CD4-positive, alpha-beta T cell (primary cell): ENCODE results near the gene IER2. TPM values are rescaled to one million over a fixed set of nuclear protein-coding genes. Genes with fewer than 3 reads are reported as not detected.
A peak's percentile ranks its signal among the peaks of the same experiment; 100 is the strongest.
"Not testable (repeated sequence)": the region's sequence is repeated elsewhere in the genome, so short reads cannot be mapped to it uniquely, and the experiment has no call there.

Source experiments
- ATAC-seq: fragments of 200-7000 bp; cut with Tn5 transposase; one replicate; pipeline ENCODE4 v1.10.0; 2022; ENCODE audit warnings: mild to moderate bottlenecking; ENCODE audit not compliant: poor library complexity
- CTCF ChIA-PET: fragments of 350-600 bp; sonication (Branson Sonifier 250); formaldehyde crosslinking; loops from one replicate; lab custom pipeline; 2021; ENCODE audit warnings: antibody characterized with exemption, inconsistent platforms; lab: Charles Lee
- POLR2A ChIA-PET: fragments of 350-600 bp; sonication (Branson Sonifier 250); formaldehyde crosslinking; loops from one replicate; lab custom pipeline; 2021; ENCODE audit warnings: antibody characterized with exemption, inconsistent platforms; lab: Charles Lee
- DNase-seq, 14 experiments: peaks; one replicate each; pipeline ENCODE4 v3.0.0-alpha.2; 2013 to 2020; ENCODE audit warnings: mixed read lengths in 2 of 14
- H3K27ac ChIP-seq, 2 donors: one replicate each; pipeline versions ENCODE4 v1.5.1 to v1.7.0; 2013; ENCODE audit warnings: low read length in 2 of 2, low read depth in 1 of 2, mild to moderate bottlenecking in 1 of 2
- H3K27me3 ChIP-seq, 2 experiments: 1 replicate in 1 of 2; 2 replicates in 1 of 2; pipeline versions ENCODE4 v1.6.1 to v1.7.0; 2013; ENCODE audit warnings: low read length in 2 of 2, control low read depth in 1 of 2, mild to moderate bottlenecking in 1 of 2, moderate library complexity in 1 of 2; ENCODE audit not compliant: insufficient read depth in 2 of 2, control insufficient read depth in 1 of 2
- H3K36me3 ChIP-seq: one replicate; pipeline ENCODE4 v1.6.1; 2013; ENCODE audit warnings: low read length, control low read depth; ENCODE audit not compliant: insufficient read depth
- H3K4me1 ChIP-seq: one replicate; pipeline ENCODE4 v1.6.1; 2013; ENCODE audit warnings: low read length, control low read depth; ENCODE audit not compliant: insufficient read depth
- H3K4me3 ChIP-seq: one replicate; pipeline ENCODE4 v1.5.1; 2013; ENCODE audit warnings: mild to moderate bottlenecking, low read length, moderate library complexity
- H3K9me3 ChIP-seq, 2 experiments: 1 replicate in 1 of 2; 2 replicates in 1 of 2; pipeline versions ENCODE4 v1.6.1 to v1.7.0; 2013; ENCODE audit warnings: low read length in 2 of 2, mild to moderate bottlenecking in 2 of 2, control low read depth in 1 of 2, moderate library complexity in 1 of 2; ENCODE audit not compliant: control insufficient read depth in 1 of 2, insufficient read depth in 1 of 2
- H3K27ac Mint-ChIP-seq: one replicate; pipeline ENCODE4 v1.8.0; 2020; ENCODE audit warnings: mixed read lengths
- H3K27me3 Mint-ChIP-seq: one replicate; pipeline ENCODE4 v1.8.0; 2021; ENCODE audit warnings: mixed read lengths
- H3K36me3 Mint-ChIP-seq: one replicate; pipeline ENCODE4 v1.8.0; 2021; ENCODE audit warnings: low read depth, mixed read lengths
- H3K4me1 Mint-ChIP-seq: one replicate; pipeline ENCODE4 v1.8.0; 2021; ENCODE audit warnings: low read depth, mixed read lengths
- H3K4me3 Mint-ChIP-seq: one replicate; pipeline ENCODE4 v1.8.0; 2020; ENCODE audit warnings: mild to moderate bottlenecking, mixed read lengths
- H3K9me3 Mint-ChIP-seq: one replicate; pipeline ENCODE4 v1.8.0; 2020; ENCODE audit warnings: mixed read lengths
- intact Hi-C, 2 experiments: fragments of 100-400 bp; cut with DNase I in 1 of 2; cut with micrococcal nuclease in 1 of 2; formaldehyde crosslinking; loops; one replicate each; pipeline versions ENCODE4 v1.15.1 to v1.9.0; 2023 to 2025; cut with DNase I, micrococcal nuclease
- total RNA-seq, 174 experiments: library from RNA in 2 of 174; stranded (reverse) in 2 of 174; gene quantifications; one replicate each; pipeline ENCODE4 v1.2.3 and lab custom pipeline; 2021 to 2026
- TF ChIP-seq, protein P1 (sequence below): fragments of 200-600 bp; IDR thresholded peaks from one replicate; pipeline ENCODE4 v1.8.0; 2022; ENCODE audit warnings: antibody characterized with exemption, mild to moderate bottlenecking

Gene IER2
- total RNA-seq, 2 experiments from 2014 or later: 254 to 255 TPM

GRCh38 chr19:13146763-13147563, 3.2 kb upstream of the IER2 start:
- Mint-ChIP-seq H3K27ac (no peak overlapping the region), H3K27me3 (no peaks in the 10 kb centered on the region), H3K36me3 (peaks cover 17% of the 10 kb centered on the region), H3K4me3 (no peak overlapping the region), H3K4me1 (peaks cover 19% of the 10 kb centered on the region), H3K9me3 (no peaks in the 10 kb centered on the region)
- Histone ChIP-seq H3K36me3 (peaks cover 15% of the 10 kb centered on the region), H3K4me3 (no peak overlapping the region), H3K9me3 (no peaks in the 10 kb centered on the region), H3K27me3 (no peaks in the 10 kb centered on the region), H3K27ac (no peak overlapping the region), H3K4me1 (peaks cover 28% of the 10 kb centered on the region)
- ChIA-PET POLR2A (no interaction called here), CTCF (no interaction called here)
- DNase-seq: peak in 2 of 14 experiments; percentile 57 to 64
- no peak for ATAC-seq
- TF ChIP-seq, protein P1, sequence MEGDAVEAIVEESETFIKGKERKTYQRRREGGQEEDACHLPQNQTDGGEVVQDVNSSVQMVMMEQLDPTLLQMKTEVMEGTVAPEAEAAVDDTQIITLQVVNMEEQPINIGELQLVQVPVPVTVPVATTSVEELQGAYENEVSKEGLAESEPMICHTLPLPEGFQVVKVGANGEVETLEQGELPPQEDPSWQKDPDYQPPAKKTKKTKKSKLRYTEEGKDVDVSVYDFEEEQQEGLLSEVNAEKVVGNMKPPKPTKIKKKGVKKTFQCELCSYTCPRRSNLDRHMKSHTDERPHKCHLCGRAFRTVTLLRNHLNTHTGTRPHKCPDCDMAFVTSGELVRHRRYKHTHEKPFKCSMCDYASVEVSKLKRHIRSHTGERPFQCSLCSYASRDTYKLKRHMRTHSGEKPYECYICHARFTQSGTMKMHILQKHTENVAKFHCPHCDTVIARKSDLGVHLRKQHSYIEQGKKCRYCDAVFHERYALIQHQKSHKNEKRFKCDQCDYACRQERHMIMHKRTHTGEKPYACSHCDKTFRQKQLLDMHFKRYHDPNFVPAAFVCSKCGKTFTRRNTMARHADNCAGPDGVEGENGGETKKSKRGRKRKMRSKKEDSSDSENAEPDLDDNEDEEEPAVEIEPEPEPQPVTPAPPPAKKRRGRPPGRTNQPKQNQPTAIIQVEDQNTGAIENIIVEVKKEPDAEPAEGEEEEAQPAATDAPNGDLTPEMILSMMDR: no peak
- intact Hi-C loops: no loop called here

GRCh38 chr19:13149173-13149627, 1.0 kb upstream of the IER2 start:
- H3K27me3 Mint-ChIP-seq, intact Hi-C loops, H3K9me3 Mint-ChIP-seq, H3K9me3 ChIP-seq, H3K27ac ChIP-seq, ATAC-seq, H3K27me3 ChIP-seq: not testable (repeated sequence)
- Mint-ChIP-seq H3K27ac (peak overlapping the region; percentile 69), H3K4me3 (peak overlapping the region; percentile 99), H3K36me3 (peaks cover 38% of the 10 kb centered on the region), H3K4me1 (peaks cover 23% of the 10 kb centered on the region)
- ChIA-PET POLR2A (interaction anchor here (0.6 to 2.8 kb wide), 8 partner anchors 13 to 50 kb away, joined by 3 to 24 read pairs (median 14); partner anchors contain the start of gene NACC1), CTCF (interaction anchor here (1.1 to 2.5 kb wide), 3 partner anchors 32 to 57 kb away, joined by 3 to 15 read pairs (median 9); partner anchors contain the start of gene NACC1)
- Histone ChIP-seq H3K4me3 (peak overlapping the region; percentile 83), H3K4me1 (peaks cover 28% of the 10 kb centered on the region), H3K36me3 (peaks cover 17% of the 10 kb centered on the region)
- peak in 2 of 14 experiments; percentile 19 to 27 for DNase-seq

DNA sequence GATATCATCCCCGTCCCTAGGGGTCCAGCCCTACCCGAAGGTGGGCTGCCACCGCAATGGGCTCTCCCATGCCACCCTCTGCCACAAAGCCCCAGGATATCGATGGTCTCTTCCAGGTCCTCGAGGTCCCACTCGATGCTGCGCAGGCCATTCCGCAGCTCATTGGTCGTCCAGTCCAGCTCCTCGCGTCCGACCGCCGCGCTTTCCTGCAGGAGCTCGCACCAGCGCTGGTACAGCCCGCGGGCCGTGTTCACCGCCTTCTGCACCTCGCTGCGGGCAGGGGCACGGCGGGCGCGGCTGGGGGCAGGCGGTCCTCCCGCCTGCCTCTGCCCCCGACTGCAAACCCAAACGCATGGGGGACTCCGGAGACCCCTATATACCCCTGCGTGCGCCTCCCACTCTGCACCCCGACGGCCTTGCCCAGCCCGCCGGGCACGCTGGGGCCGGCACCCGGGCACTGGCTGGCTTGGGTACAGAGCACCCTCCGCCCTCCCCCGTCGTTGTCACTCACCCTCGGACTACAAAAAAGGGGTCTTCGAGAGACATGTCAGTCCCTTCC, 504 bp upstream of the IER2 start:
- H3K4me1 Mint-ChIP-seq: peaks cover 23% of the 10 kb centered on the region

More for the DNA sequence above, 504 bp upstream of the IER2 start:
- ChIA-PET POLR2A (interaction anchor here (1.0 to 2.8 kb wide), 12 partner anchors 12 to 87 kb away, joined by 3 to 24 read pairs (median 5); partner anchors contain the start of gene NACC1), CTCF (interaction anchor here (0.6 to 2.5 kb wide), 16 partner anchors 12 to 933 kb away, joined by 3 to 15 read pairs (median 4); partner anchors contain the start of gene NACC1)
- H3K4me3 ChIP-seq: peak overlapping the region; percentile 83
- H3K27ac Mint-ChIP-seq: peak overlapping the region; percentile 98
- peak; percentile 2 for ATAC-seq
- H3K9me3 ChIP-seq: no peaks in the 10 kb centered on the region
- peaks cover 8% of the 10 kb centered on the region for H3K27me3 Mint-ChIP-seq
- peaks cover 28% of the 10 kb centered on the region for H3K4me1 ChIP-seq
- H3K36me3 Mint-ChIP-seq: peaks cover 43% of the 10 kb centered on the region
- peak overlapping the region; percentile 74 to 97 for H3K27ac ChIP-seq
- peak in 4 of 14 experiments; percentile 19 to 41 (median 27) for DNase-seq
- intact Hi-C loops: loop anchor here (1.0 to 10.0 kb wide), 8 partner anchors 31 to 695 kb away; partner anchors contain the start of genes NACC1 (in 1 of the 2) and TRMT1 (in 1 of the 2)
- TF ChIP-seq, protein P1: no peak
- peaks cover 15% of the 10 kb centered on the region for H3K36me3 ChIP-seq
- H3K4me3 Mint-ChIP-seq: peak overlapping the region; percentile 99
- no peaks in the 10 kb centered on the region for H3K9me3 Mint-ChIP-seq
- H3K27me3 ChIP-seq: no peaks in the 10 kb centered on the region
